Epithelial cell of proximal tubule (primary cell): ENCODE results near the gene TBC1D19. TPM values are rescaled to one million over a fixed set of nuclear protein-coding genes. Genes with fewer than 3 reads are reported as not detected.

ENCODE experiments used
- DNase-seq: peaks from one replicate; pipeline ENCODE4 v3.0.0-alpha.2; 2011; ENCODE audit warnings: low read depth
- H3K4me3 ChIP-seq: 2 replicates; pipeline ENCODE4 v1.5.1; 2011; ENCODE audit warnings: low read depth, mild to moderate bottlenecking, low read length
- CTCF ChIP-seq: conservative IDR thresholded peaks from 2 replicates; pipeline ENCODE4 v1.5.1; 2012; ENCODE audit warnings: low read depth, mild to moderate bottlenecking, low read length
- total RNA-seq: library from RNA; depleted of rRNA; stranded (reverse); fragments of >200 nt; gene quantifications from 2 replicates; pipeline ENCODE4 v1.2.3, GENCODE V29; 2015

Gene TBC1D19
- total RNA-seq, 1 donor from 2014 or later, result 27.9 TPM

GRCh38 chr4:26804451-26804850 is 220.6 kb downstream of the TBC1D19 start:
- no peak overlapping the region for H3K4me3 ChIP-seq
- no peak for TF ChIP-seq CTCF
- no peak for DNase-seq

DNA sequence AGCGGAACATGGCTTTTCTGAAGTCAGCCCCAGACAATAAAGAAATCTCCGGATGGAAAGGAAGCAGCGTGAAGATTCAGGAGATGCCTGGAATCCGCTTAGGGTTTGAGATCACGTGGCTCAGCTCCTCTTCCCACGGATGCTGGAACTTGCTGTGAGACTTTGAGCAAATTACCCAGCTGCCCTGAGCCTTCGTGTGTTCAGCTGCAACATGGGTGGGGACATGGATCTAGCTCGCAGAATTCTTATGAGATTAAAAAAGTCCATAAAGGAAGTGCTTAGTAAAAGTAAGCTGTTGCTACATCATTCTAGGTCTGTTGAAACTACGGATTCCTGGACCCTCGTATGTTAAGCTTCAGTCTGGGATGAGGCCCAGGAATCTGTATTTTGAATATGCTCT is 221.0 kb downstream of the TBC1D19 start:
- DNase-seq, result no peak
- TF ChIP-seq CTCF, result no peak
- H3K4me3 ChIP-seq, result no peak overlapping the region

Other genes starting within 250 kb of the TBC1D19 start
- gene CCKAR, start 93.6 kb upstream of the TBC1D19 start, total RNA-seq, result not detected in 2 replicates